MG63 (cell line): ENCODE results near the gene IL19. TPM values are rescaled to one million over a fixed set of nuclear protein-coding genes. Genes with fewer than 3 reads are reported as not detected.

Source experiments
- DNase-seq: peaks from one replicate; pipeline ENCODE4 v3.0.0-alpha.2; 2020
- H3K27me3 ChIP-seq: fragments of 250-450 bp; sonication (Bioruptor Pico); 2 replicates; pipeline ENCODE4 v1.5.1; 2020; ENCODE audit warnings: mild to moderate bottlenecking, moderate library complexity
- H3K36me3 ChIP-seq: fragments of 250-450 bp; sonication (Bioruptor Pico); 2 replicates; pipeline ENCODE4 v1.5.1; 2020; ENCODE audit warnings: mild to moderate bottlenecking, moderate library complexity
- H3K4me3 ChIP-seq: fragments of 250-450 bp; sonication (Bioruptor Pico); 2 replicates; pipeline ENCODE4 v1.5.1; 2020; ENCODE audit warnings: mild to moderate bottlenecking, moderate library complexity
- H3K9me3 ChIP-seq: fragments of 250-450 bp; sonication (Bioruptor Pico); 2 replicates; pipeline ENCODE4 v1.5.1; 2020; ENCODE audit warnings: mild to moderate bottlenecking, moderate library complexity
- total RNA-seq: library from RNA; depleted of rRNA; stranded (reverse); fragments of >200 nt; shearing (Covaris generic); gene quantifications from 2 replicates; pipeline ENCODE4 v1.2.3, GENCODE V29; 2014; ENCODE audit warnings: low replicate concordance; rRNA removed

Gene IL19
- total RNA-seq, 1 experiment from 2014 or later = not detected

DNA sequence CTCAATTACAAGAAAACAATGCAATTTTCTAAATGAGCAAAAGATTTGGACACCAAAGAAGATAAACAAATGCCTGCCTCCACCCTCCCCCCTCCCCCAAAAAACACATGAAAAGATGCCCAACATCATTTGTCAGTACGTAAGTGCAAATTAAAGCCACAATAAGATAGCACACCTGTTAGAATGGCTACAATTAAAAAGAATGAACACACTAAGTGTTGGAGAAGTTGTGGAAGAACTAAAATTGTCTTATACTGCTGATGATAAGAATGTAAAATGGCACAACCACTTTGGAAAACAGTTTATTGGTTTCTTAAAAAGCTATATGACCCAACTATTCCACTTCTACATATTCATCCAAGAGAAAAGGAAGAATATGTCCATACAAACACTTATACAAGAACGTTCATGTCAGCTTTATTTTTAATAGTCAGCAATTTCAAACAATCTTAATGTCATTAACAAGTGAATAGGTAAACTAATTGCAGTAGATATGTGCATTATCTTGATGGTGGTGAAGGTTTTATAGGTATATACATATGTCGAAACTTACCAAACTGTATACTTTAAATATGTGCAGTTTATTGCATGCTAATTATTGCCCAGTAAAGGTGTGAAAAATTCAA lies 105.3 kb downstream of the IL19 start:
- DNase-seq = no peak

DNA sequence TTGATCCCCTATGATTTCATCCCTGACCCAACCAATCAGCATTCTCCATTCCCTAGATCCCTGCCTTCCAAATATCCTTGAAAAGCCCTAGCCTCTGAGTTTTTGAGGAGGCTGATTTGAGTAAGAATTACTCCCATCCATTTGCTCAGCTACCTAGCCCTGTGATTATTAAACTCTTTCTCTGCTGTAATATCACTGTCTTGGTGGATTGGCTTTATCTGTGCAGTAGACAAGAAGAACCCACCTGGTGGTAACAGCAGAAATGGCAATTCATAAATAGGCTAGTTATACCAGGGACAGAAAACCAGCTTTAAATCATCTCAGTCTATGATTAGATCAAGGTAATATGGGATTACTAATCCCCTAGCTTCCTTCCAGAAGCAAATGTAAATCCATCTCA lies 107.9 kb downstream of the IL19 start:
- DNase-seq = no peak
- Histone ChIP-seq H3K36me3 (no peaks in the 10 kb centered on the region), H3K9me3 (peaks cover 27% of the 10 kb centered on the region), H3K27me3 (no peaks in the 10 kb centered on the region), H3K4me3 (no peak overlapping the region)

More for the DNA sequence above, 105.3 kb downstream of the IL19 start:
- H3K36me3 ChIP-seq = no peaks in the 10 kb centered on the region
- H3K9me3 ChIP-seq = peaks cover 23% of the 10 kb centered on the region
- no peaks in the 10 kb centered on the region for H3K27me3 ChIP-seq
- no peak overlapping the region for H3K4me3 ChIP-seq

DNA sequence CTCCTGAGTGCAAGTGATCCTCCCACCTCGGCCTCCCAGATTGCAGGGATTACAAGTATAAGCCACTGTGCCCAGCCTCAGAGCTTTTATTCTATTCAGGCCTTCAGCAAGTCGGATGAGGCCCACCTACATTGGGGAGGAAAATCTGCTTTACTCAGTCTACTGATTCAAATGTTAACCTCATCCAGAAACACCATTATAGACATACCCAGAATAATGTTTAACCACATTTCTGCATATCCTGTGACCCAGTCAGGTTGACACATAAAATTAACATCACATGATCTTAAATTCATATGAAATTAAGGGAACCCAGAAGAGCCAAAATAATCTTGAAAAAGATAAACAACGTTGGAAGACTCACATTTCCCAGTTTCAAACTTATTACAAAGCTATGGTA lies 109.7 kb downstream of the IL19 start:
- Histone ChIP-seq H3K27me3 (no peaks in the 10 kb centered on the region), H3K4me3 (no peak overlapping the region), H3K36me3 (no peaks in the 10 kb centered on the region), H3K9me3 (peaks cover 27% of the 10 kb centered on the region)
- no peak for DNase-seq

DNA sequence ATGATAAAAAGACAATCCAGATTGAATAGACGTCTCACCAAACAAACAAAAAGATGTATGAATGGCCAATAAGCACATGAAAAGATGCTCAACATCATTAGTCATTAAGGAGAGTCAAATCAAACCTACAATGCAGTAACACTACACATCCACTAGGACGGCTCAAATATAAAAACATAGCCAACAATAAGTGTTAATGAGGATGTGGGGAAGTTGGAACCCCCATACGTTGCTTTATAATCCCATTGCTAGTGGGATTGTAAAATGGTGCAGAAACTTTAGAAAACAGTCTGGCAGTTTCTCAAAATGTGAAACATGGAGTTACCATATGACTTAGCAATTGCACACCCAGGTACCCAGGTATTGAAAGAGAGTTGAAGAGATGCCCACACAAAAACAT lies 112.0 kb downstream of the IL19 start:
- Histone ChIP-seq H3K9me3 (peaks cover 22% of the 10 kb centered on the region), H3K27me3 (no peaks in the 10 kb centered on the region), H3K4me3 (no peak overlapping the region), H3K36me3 (no peaks in the 10 kb centered on the region)
- DNase-seq = no peak

DNA sequence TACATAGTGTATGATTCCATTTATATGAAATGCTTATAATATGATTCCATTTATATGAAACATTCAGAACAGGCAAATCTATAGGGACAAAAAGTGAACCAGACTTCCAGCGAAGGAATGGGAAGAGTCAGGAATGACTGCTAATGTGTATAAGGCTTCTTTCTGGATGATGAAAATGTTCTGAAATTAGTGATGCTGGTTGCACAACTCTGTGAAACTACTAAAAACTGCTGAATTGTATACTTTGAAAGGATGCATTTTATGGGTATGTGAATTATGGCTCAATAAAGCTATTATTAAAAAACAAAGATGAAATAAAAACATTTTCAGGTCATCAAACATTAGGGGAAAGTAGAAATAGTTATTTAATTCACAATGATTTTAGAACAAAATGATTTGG lies 112.6 kb downstream of the IL19 start:
- no peaks in the 10 kb centered on the region for H3K27me3 ChIP-seq
- no peaks in the 10 kb centered on the region for H3K36me3 ChIP-seq
- H3K4me3 ChIP-seq = no peak overlapping the region
- DNase-seq = no peak
- H3K9me3 ChIP-seq = peaks cover 16% of the 10 kb centered on the region

DNA sequence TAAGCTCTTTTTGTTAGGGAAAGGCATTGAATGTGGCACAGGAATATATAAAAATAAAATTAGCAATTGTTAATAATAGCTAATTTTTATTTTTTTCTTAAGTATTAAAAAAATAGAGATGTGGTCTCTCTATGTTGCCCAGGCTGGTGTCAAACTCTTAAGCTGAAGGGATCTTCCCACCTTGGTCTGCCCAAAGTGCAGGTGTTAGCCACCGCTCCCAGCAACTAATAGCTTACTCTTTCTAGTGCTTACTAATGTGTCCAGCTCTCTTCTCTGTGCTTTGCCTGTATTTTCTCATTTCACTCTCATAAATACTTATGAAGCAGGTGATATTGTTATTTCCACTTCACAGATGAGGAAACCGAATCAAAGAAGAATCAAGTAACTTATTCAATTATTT lies 113.3 kb downstream of the IL19 start:
- no peak for DNase-seq
- H3K4me3 ChIP-seq = no peak overlapping the region
- peaks cover 9% of the 10 kb centered on the region for H3K9me3 ChIP-seq
- no peaks in the 10 kb centered on the region for H3K36me3 ChIP-seq
- H3K27me3 ChIP-seq = no peaks in the 10 kb centered on the region

DNA sequence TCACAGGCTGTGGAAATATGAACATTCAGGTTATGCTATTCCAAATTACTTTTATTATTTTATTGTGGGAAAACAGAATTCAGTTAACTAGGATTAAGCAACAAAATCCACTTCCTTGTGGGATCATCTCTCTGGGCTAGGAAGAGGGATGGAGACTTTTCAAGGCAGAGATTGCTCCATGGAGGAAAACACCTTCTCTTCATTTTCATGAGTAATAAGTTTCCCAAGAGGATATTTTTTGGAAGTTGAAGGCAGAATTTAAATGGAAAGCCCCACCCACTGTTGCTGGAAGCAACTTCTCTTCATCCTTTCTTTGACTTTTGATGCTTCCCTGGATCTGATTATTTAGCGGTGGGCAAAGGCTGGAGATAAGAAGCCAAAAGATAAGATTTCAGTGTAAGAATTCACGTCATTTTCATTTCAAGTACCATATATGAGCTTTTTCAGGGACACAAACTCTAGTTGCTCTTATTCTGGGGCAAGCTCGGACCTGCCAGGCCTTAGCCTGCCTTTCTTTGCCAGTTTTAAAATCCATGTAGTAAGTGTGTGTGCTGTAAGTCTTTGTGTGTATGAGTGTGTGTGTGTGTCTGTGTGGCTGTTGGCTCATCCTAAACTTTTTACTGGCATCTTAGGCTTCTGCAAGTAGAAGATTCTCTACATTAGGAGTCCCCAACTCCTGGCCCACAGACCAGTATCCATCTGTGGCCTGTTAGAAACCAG lies 114.9 kb downstream of the IL19 start:
- peaks cover 4% of the 10 kb centered on the region for H3K9me3 ChIP-seq
- no peak for DNase-seq
- H3K27me3 ChIP-seq = no peaks in the 10 kb centered on the region
- H3K36me3 ChIP-seq = no peaks in the 10 kb centered on the region
- no peak overlapping the region for H3K4me3 ChIP-seq

DNA sequence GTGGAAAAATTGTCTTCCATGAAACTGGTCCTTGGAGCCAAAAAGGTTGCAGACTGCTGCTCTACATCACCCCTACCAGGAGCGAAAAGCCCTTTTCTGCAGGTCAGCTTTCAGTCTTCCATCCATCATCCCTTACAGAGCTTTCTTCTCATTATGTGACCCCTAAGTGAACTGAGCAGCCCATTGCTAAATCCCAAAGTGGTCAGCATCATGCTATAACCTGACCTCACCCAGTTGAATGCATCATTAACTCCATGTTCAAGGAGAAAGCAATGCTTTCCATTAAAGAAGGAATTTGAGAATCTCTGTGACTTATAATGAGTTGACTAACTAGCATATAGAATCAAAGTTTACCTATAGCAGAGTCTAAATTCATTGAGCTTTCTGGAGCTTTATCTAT lies 116.3 kb downstream of the IL19 start:
- no peaks in the 10 kb centered on the region for H3K36me3 ChIP-seq

DNA sequence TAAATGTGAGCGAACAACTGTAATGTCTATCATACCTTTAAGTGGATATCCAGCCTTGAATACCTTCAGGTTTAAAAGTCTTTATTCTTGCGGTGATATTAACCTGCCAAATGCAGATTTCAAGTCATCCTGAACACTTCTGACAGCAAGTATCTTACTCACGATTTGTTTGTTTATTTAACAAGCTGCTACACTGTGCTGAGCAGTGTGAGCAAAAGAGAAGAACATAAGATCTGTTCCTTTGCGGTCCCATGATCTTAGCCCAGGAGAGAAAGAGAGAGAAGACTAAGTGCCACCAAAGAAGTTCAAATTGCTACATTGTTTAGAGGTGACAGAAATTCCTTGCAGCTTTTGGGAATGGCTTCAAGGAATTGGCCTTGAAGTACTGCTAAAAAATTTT lies 117.1 kb downstream of the IL19 start:
- no peak for DNase-seq
- peaks cover 2% of the 10 kb centered on the region for H3K9me3 ChIP-seq
- no peak overlapping the region for H3K4me3 ChIP-seq
- H3K27me3 ChIP-seq = no peaks in the 10 kb centered on the region
- H3K36me3 ChIP-seq = no peaks in the 10 kb centered on the region

More for the DNA sequence above, 116.3 kb downstream of the IL19 start:
- no peak for DNase-seq
- H3K27me3 ChIP-seq = no peaks in the 10 kb centered on the region
- peaks cover 4% of the 10 kb centered on the region for H3K9me3 ChIP-seq
- no peak overlapping the region for H3K4me3 ChIP-seq

DNA sequence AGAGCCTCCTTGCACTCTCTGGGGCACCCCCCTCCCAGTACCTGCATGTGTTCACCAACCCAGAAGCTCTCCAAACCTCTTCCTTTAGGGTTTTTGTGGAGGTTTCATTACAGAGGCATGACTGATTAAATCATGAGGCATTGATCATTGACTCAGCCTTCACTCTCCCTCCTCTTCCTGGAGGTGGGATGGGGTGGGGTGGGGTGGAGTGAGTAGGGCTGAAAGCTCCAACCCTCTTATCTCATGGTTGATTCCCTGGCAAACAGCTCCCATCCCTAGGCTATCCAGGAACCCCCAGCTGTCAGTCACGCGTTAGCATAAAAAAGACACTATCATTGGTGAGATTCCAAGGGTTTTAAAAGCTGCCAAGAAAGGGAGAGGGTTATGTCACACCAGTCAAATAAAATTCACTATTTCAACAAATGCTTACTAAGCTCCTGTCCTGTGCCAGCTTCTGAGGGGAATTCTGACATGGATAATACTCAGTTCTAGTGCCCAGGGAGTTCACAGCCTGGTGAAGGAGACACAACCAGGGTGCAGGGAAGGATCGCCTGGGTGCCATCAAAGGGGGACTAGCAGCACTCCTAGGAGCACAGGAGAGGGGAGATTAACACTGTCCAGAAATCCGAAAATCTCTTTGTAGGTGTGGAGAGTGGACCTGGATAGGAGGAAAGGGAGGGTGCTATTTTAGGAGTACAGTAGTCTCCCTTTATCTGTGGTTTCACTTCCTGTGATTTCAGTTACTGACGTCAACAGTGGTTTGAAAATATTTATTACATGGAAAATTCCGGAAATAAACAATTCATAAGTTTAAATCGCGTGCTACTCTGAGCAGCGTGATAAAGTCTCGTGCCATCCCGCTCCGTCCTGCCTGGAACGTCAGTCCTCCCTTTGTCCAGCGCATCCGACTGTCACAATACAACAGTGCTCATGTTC lies 119.8 kb downstream of the IL19 start:
- Histone ChIP-seq H3K27me3 (no peaks in the 10 kb centered on the region), H3K4me3 (peak overlapping the region; percentile 3; the same call in 1 of the 2 replicates), H3K9me3 (no peaks in the 10 kb centered on the region), H3K36me3 (no peaks in the 10 kb centered on the region)
- peak; percentile 96 for DNase-seq

DNA sequence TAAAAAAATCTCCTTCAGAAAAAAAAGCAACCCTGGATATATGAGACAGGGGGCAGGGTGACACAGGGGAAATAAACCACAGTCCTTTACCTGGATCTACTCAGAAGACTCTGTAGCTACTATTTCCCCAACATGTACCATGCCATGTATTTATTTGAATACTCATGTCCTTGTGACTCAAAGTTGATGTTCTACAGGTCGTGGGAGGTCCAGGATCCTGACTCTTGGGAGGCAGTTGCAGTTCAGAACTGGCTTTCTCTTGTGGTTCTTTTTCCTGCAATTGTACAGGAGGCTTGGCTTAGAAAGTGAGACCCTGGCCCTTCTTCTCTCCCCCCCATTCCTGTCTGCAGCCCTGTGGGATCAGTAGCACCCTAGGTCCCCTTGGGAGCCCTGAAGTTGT lies 120.8 kb downstream of the IL19 start:
- no peaks in the 10 kb centered on the region for H3K27me3 ChIP-seq
- 0 out of 2 replicates have a peak overlapping the region, but pooled peaks have one; percentile 3 for H3K4me3 ChIP-seq
- H3K36me3 ChIP-seq = no peaks in the 10 kb centered on the region
- DNase-seq = no peak
- H3K9me3 ChIP-seq = no peaks in the 10 kb centered on the region

Other genes with a start within 250 kb of the IL19 start
- 72.1 and 75.8 TPM in 2 replicates for gene EIF2D, start 158.3 kb upstream of the IL19 start, total RNA-seq
- 19.3 and 20.2 TPM in 2 replicates for gene DYRK3, start 135.2 kb upstream of the IL19 start, total RNA-seq
- gene MAPKAPK2, start 85.9 kb upstream of the IL19 start, total RNA-seq = 28.1 and 32.3 TPM in 2 replicates
- not detected in 2 replicates for gene IL10, start 1.7 kb downstream of the IL19 start, total RNA-seq
- not detected in 2 replicates for gene IL20, start 94.8 kb downstream of the IL19 start, total RNA-seq
- gene IL24, start 126.7 kb downstream of the IL19 start, total RNA-seq = not detected in 2 replicates
- gene FCMR, start 151.2 kb downstream of the IL19 start, total RNA-seq = 0.36 TPM in 1 of 2 replicates, not detected in the other
- gene PIGR, start 175.7 kb downstream of the IL19 start, total RNA-seq = not detected in 2 replicates
- gene FCAMR, start 199.7 kb downstream of the IL19 start, total RNA-seq = not detected in 2 replicates